Esophagus muscularis mucosa (tissue), 4 donors: ENCODE measurements around the gene NCOR2. TPM values are rescaled to one million over a fixed set of nuclear protein-coding genes. Genes with fewer than 3 reads are reported as not detected.

ENCODE experiments used
- DNase-seq: peaks from one replicate; pipeline ENCODE4 v3.0.0-alpha.2; 2017; ENCODE audit errors: extremely low spot score
- H3K27ac ChIP-seq, 4 donors: fragments of 200-600 bp; sonication (generic); replicated peaks in 1 of 4; 1 replicate in 3 of 4; 2 replicates in 1 of 4; pipeline ENCODE4 v1.5.1; 2016 to 2019; ENCODE audit warnings: mild to moderate bottlenecking in 1 of 4
- H3K27me3 ChIP-seq, 4 donors: fragments of 200-600 bp; sonication (generic); one replicate each; pipeline versions ENCODE4 v1.5.1 to v1.6.0; 2016 to 2019
- H3K36me3 ChIP-seq, 4 donors: fragments of 200-600 bp; sonication (generic); one replicate each; pipeline ENCODE4 v1.5.1; 2016 to 2019
- H3K4me1 ChIP-seq, 4 donors: fragments of 200-600 bp; sonication (generic); one replicate each; pipeline ENCODE4 v1.5.1; 2016 to 2019
- H3K4me3 ChIP-seq, 4 donors: fragments of 200-600 bp; sonication (generic); 1 replicate in 2 of 4; 2 replicates in 2 of 4; pipeline ENCODE4 v1.5.1; 2016 to 2019; ENCODE audit warnings: mild to moderate bottlenecking in 4 of 4, moderate library complexity in 1 of 4
- H3K9me3 ChIP-seq, 4 donors: fragments of 200-600 bp; sonication (generic); 1 replicate in 3 of 4; 2 replicates in 1 of 4; pipeline ENCODE4 v1.5.1; 2016 to 2019
- CTCF ChIP-seq, 3 experiments: fragments of 200-600 bp in 2 of 3; fragments of 450-650 bp in 1 of 3; sonication (generic) in 2 of 3; IDR thresholded peaks; one replicate each; pipeline ENCODE4 v1.5.1; 2017 to 2019; ENCODE audit warnings: antibody characterized with exemption in 3 of 3, mild to moderate bottlenecking in 2 of 3, moderate library complexity in 1 of 3
- EP300 ChIP-seq: sonication (generic); formaldehyde crosslinking; IDR thresholded peaks from one replicate; pipeline ENCODE4 v1.6.1; 2017; ENCODE audit warnings: antibody characterized with exemption
- POLR2A ChIP-seq: fragments of 450-650 bp; IDR thresholded peaks from one replicate; pipeline ENCODE4 v1.6.1; 2017; ENCODE audit warnings: antibody characterized with exemption, moderate library complexity, mild to moderate bottlenecking, low read depth
- POLR2AphosphoS5 ChIP-seq, 2 donors: sonication (generic); formaldehyde crosslinking; IDR thresholded peaks; one replicate each; pipeline ENCODE4 v1.6.1; 2017; ENCODE audit warnings: antibody characterized with exemption in 2 of 2
- WGBS: methylation state at CpG from one replicate; pipeline ENCODE4 v1.1.5; 2018; 5-methylcytosine and 5-hydroxymethylcytosine counted together
- intact Hi-C: fragments of 100-400 bp; cut with DNase I; formaldehyde crosslinking; loops from one replicate; pipeline ENCODE4 v1.15.1; 2023
- total RNA-seq, 4 donors: library from RNA; depleted of rRNA; stranded (reverse); fragments of >200 nt; gene quantifications; one replicate each; pipeline versions ENCODE4 v1.1.0 to v1.2.1, GENCODE V29; 2016

The NCOR2 gene
- total RNA-seq, 4 donors from 2014 or later, result 107 to 188 (median 131) TPM

DNA sequence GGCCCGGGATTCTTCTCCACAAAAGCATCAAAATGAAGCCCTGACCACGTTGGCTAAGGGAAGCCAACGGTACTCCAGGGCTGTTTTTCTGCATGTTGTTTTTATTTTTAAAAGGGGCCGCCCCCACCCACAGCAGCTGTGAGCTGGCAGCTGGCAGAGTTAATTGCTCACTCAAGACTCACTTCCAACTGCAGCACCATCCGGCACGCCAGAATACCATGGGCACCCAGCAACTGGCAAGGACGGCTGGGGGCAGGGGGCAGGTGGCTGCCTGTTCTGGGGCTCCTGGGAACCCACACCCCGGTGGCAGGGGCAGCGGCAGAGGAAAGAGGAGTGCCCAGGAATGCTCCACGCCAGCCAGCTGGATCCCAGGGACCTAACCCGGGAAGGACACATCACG lies 44.3 kb downstream of the NCOR2 start:
- TF ChIP-seq POLR2A (no peak), POLR2AphosphoS5 (IDR thresholded peaks at IDR 0.05) (no peak), EP300 (no peak), CTCF (IDR thresholded peaks at IDR 0.05) (no peak)
- Histone ChIP-seq H3K4me3 (no peak overlapping the region), H3K27me3 (no peaks in the 10 kb centered on the region), H3K36me3 (peaks cover 0 to 8% (median 3%) of the 10 kb centered on the region in 4 donors), H3K4me1 (peaks cover 53 to 97% (median 81%) of the 10 kb centered on the region in 4 donors), H3K9me3 (no peaks in the 10 kb centered on the region), H3K27ac (peak overlapping the region; percentile 55 to 98 (median 59))
- DNase-seq, result no peak
- intact Hi-C loops, result loop anchor here (5.0 kb wide), 1 partner anchor 39 kb away; no protein-coding TSS in a partner anchor
- 44% methylated on average over 10 of the region's 12 CpGs for WGBS

- DNase-seq, result no peak
- WGBS, result 48% methylated on average over 10 of the region's 10 CpGs
- no peaks in the 10 kb centered on the region for H3K9me3 ChIP-seq
- H3K4me1 ChIP-seq, result peaks cover 70 to 98% (median 92%) of the 10 kb centered on the region in 4 donors
- no peaks in the 10 kb centered on the region for H3K27me3 ChIP-seq
- H3K36me3 ChIP-seq, result peaks cover 0 to 8% (median 3%) of the 10 kb centered on the region in 4 donors
- H3K4me3 ChIP-seq, result no peak overlapping the region
- no peak for TF ChIP-seq POLR2A
- intact Hi-C loops, result loop anchor here (5.0 kb wide), 1 partner anchor 41 kb away; no protein-coding TSS in a partner anchor
- H3K27ac ChIP-seq, result peak overlapping the region; percentile 96 to 98 (median 97)
Measured at GRCh38 chr12:124520907-124521306, 46.5 kb downstream of the NCOR2 start.

- Histone ChIP-seq H3K4me3 (no peak overlapping the region), H3K4me1 (peaks cover 77 to 98% (median 94%) of the 10 kb centered on the region in 4 donors), H3K36me3 (peaks cover 0 to 8% (median 3%) of the 10 kb centered on the region in 4 donors), H3K9me3 (no peaks in the 10 kb centered on the region), H3K27ac (peak overlapping the region; percentile 96 to 98 (median 97)), H3K27me3 (no peaks in the 10 kb centered on the region)
- WGBS, result 35% methylated on average over 14 of the region's 14 CpGs
- no peak for TF ChIP-seq EP300
- peak; percentile 37 to 44 for TF ChIP-seq POLR2AphosphoS5 (IDR thresholded peaks at IDR 0.05)
- intact Hi-C loops, result loop anchor here (5.0 kb wide), 1 partner anchor 42 kb away; no protein-coding TSS in a partner anchor
- DNase-seq, result no peak
Measured at GRCh38 chr12:124520265-124520701, 47.1 kb downstream of the NCOR2 start.

DNA sequence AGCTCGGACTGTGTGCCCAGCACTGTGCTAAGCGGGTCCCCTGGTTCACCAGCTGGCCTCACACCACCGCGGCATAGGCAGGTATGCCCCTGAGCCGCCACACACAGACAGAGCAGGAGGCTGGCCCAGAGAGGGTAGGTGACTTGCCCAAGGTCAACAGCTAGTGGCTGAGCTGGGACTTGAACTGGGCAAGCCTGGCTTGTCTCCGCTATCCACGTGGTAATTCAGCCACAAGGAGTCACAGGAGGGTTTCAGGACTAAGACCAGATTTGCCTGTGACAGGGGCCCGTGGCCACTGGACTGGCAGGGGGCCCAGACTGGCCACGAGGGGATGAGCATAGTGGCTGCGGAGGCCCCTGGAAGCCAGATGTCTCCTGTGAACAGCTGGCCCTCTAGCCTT lies 47.7 kb downstream of the NCOR2 start:
- TF ChIP-seq POLR2AphosphoS5 (IDR thresholded peaks at IDR 0.05) (no peak), EP300 (no peak), POLR2A (no peak), CTCF (IDR thresholded peaks at IDR 0.05) (no peak)
- no peak for DNase-seq
- intact Hi-C loops, result loop anchor here (5.0 to 10.0 kb wide), 3 partner anchors 43 to 245 kb away; no protein-coding TSS in a partner anchor

DNA sequence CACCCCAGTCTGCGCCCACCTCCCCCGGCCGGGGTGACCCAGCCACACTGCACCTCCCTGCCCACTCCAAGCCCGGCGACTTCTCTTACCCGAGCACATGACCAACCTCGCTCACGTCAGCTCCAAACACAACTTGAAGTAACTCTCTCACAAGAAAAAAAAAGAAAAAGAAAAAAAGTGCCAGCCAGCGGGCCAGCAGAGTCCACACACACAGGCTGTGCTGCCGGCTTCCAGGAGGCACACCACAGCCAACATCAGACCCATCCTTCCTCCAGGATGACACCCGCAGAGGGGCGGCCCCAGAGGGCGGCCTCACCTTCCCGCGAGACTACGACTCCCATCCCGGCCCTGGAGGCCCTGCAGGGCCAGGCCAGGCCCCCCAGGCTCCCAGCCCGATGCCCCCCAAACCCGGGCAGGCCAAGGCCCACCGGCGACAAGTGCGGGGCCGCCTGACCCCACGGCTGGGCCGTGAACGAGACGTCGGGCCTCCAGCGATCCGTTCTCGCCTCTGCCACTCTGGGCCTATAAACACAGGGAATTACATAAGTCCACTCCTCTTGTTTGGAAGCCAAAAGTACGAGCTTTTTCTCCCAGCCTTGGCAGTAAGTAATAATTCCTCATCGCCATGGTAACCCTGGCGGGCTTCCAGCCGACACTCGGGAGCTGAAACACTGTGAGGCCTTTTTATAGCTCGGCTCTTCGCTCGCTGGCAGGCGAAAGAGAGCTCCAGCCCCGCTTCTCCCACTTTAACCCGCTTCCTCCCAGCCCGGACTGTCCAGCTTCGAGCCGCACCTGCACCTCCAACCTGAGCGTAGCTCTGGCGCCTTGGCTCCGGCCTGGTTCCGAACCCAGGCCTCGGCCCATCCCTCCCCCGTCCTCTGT lies 49.1 kb downstream of the NCOR2 start:
- Histone ChIP-seq H3K9me3 (no peaks in the 10 kb centered on the region), H3K27ac (peak overlapping the region; percentile 96 to 98 (median 97)), H3K27me3 (no peaks in the 10 kb centered on the region), H3K36me3 (peaks cover 0 to 15% (median 3%) of the 10 kb centered on the region in 4 donors), H3K4me1 (peaks cover 93 to 100% (median 96%) of the 10 kb centered on the region in 4 donors), H3K4me3 (peak overlapping the region; percentile 55 to 60 (median 58))
- TF ChIP-seq POLR2AphosphoS5 (IDR thresholded peaks at IDR 0.05), result peak; percentile 79 to 84
- no peak for TF ChIP-seq POLR2A
- intact Hi-C loops, result loop anchor here (5.0 to 10.0 kb wide), 2 partner anchors 96 to 247 kb away; no protein-coding TSS in a partner anchor
- peak; percentile 100 for DNase-seq
- under 1% methylated on average over 15 of the region's 51 CpGs for WGBS

More for the DNA sequence above, 47.7 kb downstream of the NCOR2 start:
- Histone ChIP-seq H3K4me1 (peaks cover 82 to 99% (median 96%) of the 10 kb centered on the region in 4 donors), H3K36me3 (peaks cover 0 to 14% (median 3%) of the 10 kb centered on the region in 4 donors), H3K9me3 (no peaks in the 10 kb centered on the region), H3K4me3 (no peak overlapping the region), H3K27me3 (no peaks in the 10 kb centered on the region), H3K27ac (peak overlapping the region; percentile 96 to 98 (median 97))
- 18% methylated on average over 5 of the region's 10 CpGs for WGBS
